Measurements from ENCODE around the gene LRP8.

Gene LRP8

DNA sequence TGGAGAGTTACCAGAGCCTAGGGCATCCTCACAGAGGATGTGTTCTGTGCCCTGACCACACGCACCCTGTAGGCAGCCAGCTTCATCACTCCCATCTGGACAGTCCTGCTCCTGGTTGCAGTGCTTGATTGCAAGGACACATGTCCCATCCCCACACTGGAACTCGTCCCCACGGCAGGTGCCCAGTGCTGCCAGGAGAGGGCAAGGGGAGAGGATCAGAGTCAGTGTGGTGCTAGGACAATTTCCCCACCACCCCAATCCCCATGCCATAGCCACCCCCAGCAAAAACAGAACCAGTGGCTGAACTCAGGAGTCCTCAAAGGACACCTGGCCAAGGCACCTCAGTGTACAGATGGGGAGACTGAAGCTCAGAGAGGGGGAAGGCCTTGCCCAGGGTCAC, 52.3 kb downstream of the LRP8 start:
- Histone ChIP-seq H3K9ac (ENCODE audit: low read depth, low read length) (no peak overlapping the region), H3K4me1 (ENCODE audit: insufficient read depth, low read length) (no peaks in the 10 kb centered on the region), H3K36me3 (ENCODE audit: insufficient read depth, low read length) (peaks cover 16% of the 10 kb centered on the region), H3K9me3 (ENCODE audit: control insufficient read depth, insufficient read depth, low read length) (no peaks in the 10 kb centered on the region)

DNA sequence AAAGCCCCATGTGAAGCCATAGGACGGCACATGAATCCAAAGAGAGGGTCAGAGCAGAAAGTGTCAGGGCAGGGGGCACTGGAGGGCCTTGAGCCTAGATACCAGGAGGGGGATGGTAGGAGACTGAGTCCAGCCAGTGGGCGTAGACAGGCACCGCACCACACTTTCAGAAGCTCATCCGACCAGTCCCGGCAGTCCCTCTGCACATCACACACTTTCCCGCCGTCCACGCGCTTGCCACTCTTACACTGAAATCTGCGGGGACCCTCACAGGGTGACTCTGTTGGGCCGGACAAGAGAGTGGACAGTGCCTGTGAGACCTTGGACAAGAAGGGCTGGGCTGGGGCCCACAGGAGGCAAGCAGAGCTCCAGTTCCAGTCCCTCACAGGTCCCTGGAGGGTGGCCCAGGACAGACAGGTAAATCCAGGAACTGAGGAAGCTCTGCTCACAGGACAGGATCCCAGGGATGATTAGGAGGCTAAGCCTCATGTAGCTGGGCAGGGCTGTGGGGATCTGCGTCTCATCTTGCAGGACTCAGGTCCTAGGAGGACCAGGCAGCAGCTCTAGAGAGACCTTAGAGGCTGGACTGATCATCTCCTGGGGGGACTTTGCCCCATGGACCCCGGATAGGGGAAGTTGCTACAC, 53.2 kb downstream of the LRP8 start:
- Histone ChIP-seq H3K9me3 (ENCODE audit: control insufficient read depth, insufficient read depth, low read length) (no peaks in the 10 kb centered on the region), H3K4me1 (ENCODE audit: insufficient read depth, low read length) (no peaks in the 10 kb centered on the region), H3K36me3 (ENCODE audit: insufficient read depth, low read length) (peaks cover 25% of the 10 kb centered on the region), H3K9ac (ENCODE audit: low read depth, low read length) (no peak overlapping the region)

DNA sequence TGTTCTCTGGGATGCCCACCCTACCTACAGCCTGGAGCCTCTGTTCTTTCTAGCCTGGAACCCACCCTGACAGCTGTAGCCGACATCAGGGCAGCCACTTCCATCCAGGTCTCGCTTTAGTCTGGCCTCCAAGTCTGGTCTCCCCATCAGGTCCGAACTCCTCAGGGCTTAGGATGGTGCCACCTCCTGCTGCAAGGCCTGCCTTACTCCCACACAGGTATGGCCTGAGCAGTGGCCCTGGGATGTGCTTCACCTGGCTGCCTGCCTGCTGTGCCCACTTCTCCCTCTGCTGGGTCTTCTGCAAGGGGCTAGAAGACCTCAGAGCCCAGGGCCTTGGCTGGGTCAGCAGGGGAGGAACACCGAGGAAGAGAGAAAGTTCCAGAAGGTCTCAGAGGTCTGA, 53.8 kb downstream of the LRP8 start:
- no peaks in the 10 kb centered on the region for H3K9me3 ChIP-seq (ENCODE audit: control insufficient read depth, insufficient read depth, low read length)
- H3K36me3 ChIP-seq (ENCODE audit: insufficient read depth, low read length), result peaks cover 28% of the 10 kb centered on the region
- no peak overlapping the region for H3K9ac ChIP-seq (ENCODE audit: low read depth, low read length)
- H3K4me1 ChIP-seq (ENCODE audit: insufficient read depth, low read length), result no peaks in the 10 kb centered on the region

DNA sequence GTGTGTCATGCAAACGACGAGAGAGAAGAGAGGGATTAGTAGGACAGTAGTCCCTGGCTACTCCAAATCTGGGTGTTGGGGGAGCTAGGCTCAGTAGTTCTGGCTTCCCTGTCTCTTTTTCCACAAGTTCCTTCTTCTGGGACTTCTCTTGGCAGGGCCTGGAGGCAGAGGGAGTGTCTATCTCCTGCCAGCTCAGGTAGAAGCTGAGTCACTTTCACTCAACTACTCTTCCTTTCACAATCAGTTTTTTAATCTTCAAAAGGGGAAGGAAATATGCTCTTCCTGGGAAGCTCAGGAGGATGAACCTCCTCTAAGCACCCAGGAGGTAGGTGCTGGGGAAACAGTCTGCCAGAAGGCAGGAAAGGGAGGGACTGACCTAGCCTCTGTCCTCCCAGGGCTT, 54.3 kb downstream of the LRP8 start:
- no peaks in the 10 kb centered on the region for H3K4me1 ChIP-seq (ENCODE audit: insufficient read depth, low read length)
- no peaks in the 10 kb centered on the region for H3K9me3 ChIP-seq (ENCODE audit: control insufficient read depth, insufficient read depth, low read length)
- H3K36me3 ChIP-seq (ENCODE audit: insufficient read depth, low read length), result peaks cover 28% of the 10 kb centered on the region
- H3K9ac ChIP-seq (ENCODE audit: low read depth, low read length), result no peak overlapping the region

DNA sequence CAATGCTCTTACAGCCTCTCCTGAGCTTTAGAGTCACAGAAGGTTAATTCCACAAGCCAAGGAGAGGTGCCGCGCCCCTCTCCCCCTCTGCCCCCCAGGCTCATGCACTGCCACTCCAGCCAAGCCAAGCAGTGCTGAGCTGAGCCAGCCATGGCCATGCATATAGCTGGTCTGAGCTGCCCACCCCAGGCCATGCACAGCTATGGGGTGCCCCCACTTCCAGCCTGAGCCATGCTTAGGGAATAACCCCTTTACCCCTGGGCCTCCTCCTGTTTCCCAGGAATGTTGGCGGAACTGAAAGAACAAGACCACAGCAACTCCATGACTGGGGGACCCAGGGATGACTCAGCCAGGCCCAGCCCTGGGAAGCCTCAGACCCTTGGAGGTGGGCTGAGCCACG, 55.5 kb downstream of the LRP8 start:
- Histone ChIP-seq H3K9ac (ENCODE audit: low read depth, low read length) (no peak overlapping the region), H3K4me1 (ENCODE audit: insufficient read depth, low read length) (no peaks in the 10 kb centered on the region), H3K9me3 (ENCODE audit: control insufficient read depth, insufficient read depth, low read length) (no peaks in the 10 kb centered on the region), H3K36me3 (ENCODE audit: insufficient read depth, low read length) (peaks cover 23% of the 10 kb centered on the region)

DNA sequence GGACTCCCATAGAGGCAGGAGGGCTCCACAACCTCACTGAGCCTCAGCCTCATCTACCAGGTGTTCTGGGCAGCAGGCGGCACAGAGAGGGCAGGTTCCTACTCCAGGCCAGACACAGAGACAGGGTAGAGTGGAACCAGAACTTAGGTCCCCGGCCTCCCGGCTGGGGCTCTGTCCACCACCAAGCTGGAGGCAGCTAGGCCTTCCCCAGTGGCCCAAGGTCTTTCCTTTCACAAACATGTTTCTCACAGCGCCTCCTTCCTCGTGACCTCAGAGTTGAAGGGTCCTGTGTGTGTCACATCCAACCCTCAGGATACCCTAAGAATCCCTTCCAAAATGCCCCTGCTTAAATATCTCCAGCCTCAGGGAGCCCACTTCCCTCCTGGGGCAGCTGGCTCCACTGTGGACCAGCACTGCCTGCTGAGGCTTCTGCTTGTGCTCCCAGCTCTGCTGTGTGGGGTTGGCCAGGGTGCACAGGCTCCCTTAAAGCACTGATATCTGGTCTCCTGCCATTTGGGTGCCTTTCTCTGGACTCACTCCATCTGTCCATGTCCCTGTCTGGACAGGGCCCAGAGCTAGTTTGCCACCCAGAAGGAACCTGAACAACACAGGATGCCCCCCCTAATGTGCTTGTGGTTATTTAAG, 56.3 kb downstream of the LRP8 start:
- H3K36me3 ChIP-seq (ENCODE audit: insufficient read depth, low read length), result peaks cover 23% of the 10 kb centered on the region
- H3K9ac ChIP-seq (ENCODE audit: low read depth, low read length), result no peak overlapping the region
- no peaks in the 10 kb centered on the region for H3K4me1 ChIP-seq (ENCODE audit: insufficient read depth, low read length)

DNA sequence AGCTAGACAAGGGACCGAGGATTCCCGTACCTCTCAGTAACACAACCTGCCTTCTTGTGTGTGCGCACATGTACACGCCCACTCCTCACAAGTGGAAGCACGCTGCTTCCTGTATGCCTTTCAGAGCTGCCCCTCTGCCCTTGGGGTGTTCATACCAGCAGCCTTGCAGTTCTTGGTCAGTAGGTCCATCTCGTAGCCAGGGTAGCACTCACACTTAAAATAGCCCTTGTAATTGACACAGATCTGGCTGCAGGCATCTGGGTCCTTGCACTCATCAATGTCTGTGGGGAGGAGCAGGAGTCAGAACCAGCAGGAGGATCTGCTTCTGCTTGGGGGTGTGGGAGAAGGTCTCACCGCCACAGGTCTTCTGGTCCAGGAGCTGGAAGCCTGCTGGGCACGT, 57.0 kb downstream of the LRP8 start:
- Histone ChIP-seq H3K4me1 (ENCODE audit: insufficient read depth, low read length) (no peaks in the 10 kb centered on the region), H3K9ac (ENCODE audit: low read depth, low read length) (no peak overlapping the region), H3K9me3 (ENCODE audit: control insufficient read depth, insufficient read depth, low read length) (no peaks in the 10 kb centered on the region), H3K36me3 (ENCODE audit: insufficient read depth, low read length) (peaks cover 27% of the 10 kb centered on the region)

More for the DNA sequence above, 56.3 kb downstream of the LRP8 start:
- no peaks in the 10 kb centered on the region for H3K9me3 ChIP-seq (ENCODE audit: control insufficient read depth, insufficient read depth, low read length)

DNA sequence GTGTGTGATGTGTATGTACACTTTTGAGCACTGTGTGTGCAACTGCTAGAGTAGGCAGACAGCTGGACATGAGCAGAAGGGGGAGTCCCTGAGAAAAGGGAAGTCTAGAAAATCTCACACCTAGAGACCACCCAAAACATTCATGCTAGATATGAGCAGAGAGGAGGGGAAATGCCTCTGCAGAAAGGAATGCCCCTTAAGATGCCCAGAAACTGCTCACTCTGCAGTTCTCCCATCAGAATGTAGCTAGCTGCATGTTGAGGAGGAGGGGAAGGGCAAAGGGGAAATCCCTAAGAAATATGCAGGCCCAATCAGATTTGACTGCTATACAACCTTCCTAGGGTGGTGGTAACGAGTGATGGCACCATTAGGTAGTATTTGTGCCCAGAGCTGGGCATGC, 57.8 kb downstream of the LRP8 start:
- Histone ChIP-seq H3K36me3 (ENCODE audit: insufficient read depth, low read length) (peaks cover 34% of the 10 kb centered on the region), H3K4me1 (ENCODE audit: insufficient read depth, low read length) (no peaks in the 10 kb centered on the region), H3K9ac (ENCODE audit: low read depth, low read length) (no peak overlapping the region), H3K9me3 (ENCODE audit: control insufficient read depth, insufficient read depth, low read length) (no peaks in the 10 kb centered on the region)

DNA sequence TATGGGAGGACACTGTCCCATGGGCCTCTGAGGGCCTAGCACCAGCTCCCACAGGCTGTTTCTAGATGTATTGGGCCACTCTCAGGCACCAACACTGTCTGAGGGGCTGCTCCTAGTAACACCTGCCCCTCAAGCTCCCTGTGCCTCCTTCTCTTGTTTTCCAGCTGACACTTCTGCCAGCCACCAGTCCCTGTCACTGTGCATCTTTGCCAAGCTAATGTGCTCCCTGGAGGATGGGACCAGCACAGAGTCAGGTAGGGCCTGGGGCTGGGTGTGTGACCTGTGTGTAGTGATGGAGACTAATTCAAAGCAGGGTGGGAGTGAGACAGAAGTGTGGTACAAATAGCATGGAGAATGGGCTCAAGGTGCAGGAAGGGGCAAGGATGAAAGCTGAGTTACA, 60.1 kb downstream of the LRP8 start:
- no peaks in the 10 kb centered on the region for H3K4me1 ChIP-seq (ENCODE audit: insufficient read depth, low read length)
- H3K9me3 ChIP-seq (ENCODE audit: control insufficient read depth, insufficient read depth, low read length), result no peaks in the 10 kb centered on the region
- peaks cover 51% of the 10 kb centered on the region for H3K36me3 ChIP-seq (ENCODE audit: insufficient read depth, low read length)
- no peak overlapping the region for H3K9ac ChIP-seq (ENCODE audit: low read depth, low read length)

DNA sequence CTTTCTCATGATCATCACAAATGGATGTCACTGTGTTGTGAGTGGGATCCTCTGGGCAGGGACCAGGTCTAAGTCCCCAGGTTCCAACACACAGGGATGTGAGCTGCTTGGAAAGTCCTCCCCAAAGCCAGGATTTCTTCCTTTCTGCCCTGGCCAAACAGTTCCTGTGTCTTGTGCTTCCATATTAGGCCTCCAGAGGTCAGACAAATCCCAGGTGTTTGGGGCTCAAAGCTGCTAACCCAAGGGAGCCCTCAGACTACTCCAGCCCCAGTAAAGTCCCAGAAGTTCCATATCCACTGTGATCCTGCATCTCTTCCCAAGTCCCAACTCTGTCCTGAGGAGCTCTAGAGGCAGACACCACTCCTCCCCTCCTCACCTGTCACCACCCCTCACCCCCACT, 61.8 kb downstream of the LRP8 start:
- H3K36me3 ChIP-seq (ENCODE audit: insufficient read depth, low read length), result peaks cover 61% of the 10 kb centered on the region
- H3K4me1 ChIP-seq (ENCODE audit: insufficient read depth, low read length), result no peaks in the 10 kb centered on the region
- no peak overlapping the region for H3K9ac ChIP-seq (ENCODE audit: low read depth, low read length)
- no peaks in the 10 kb centered on the region for H3K9me3 ChIP-seq (ENCODE audit: control insufficient read depth, insufficient read depth, low read length)

DNA sequence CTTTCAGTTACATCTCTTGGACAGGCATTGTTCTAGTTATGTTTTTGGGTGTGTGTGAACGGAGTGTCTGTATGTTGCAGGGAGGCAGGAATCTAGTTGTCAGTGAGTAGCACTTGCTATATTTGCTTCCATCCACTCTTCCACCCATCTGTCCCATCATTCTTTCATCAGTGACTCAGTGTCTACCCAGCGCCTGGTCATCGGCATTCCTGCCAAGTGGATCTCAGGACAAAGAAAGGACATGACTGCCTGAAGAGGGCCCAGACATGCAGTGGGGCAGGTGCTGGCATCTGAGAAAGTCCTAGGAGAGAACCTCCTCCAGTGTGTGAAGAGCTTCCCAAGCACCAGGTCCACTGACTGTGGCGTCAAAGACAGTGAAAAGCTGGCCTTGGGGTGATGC, 62.3 kb downstream of the LRP8 start:
- no peak overlapping the region for H3K9ac ChIP-seq (ENCODE audit: low read depth, low read length)
- H3K4me1 ChIP-seq (ENCODE audit: insufficient read depth, low read length), result no peaks in the 10 kb centered on the region
- H3K36me3 ChIP-seq (ENCODE audit: insufficient read depth, low read length), result peaks cover 60% of the 10 kb centered on the region
- no peaks in the 10 kb centered on the region for H3K9me3 ChIP-seq (ENCODE audit: control insufficient read depth, insufficient read depth, low read length)

DNA sequence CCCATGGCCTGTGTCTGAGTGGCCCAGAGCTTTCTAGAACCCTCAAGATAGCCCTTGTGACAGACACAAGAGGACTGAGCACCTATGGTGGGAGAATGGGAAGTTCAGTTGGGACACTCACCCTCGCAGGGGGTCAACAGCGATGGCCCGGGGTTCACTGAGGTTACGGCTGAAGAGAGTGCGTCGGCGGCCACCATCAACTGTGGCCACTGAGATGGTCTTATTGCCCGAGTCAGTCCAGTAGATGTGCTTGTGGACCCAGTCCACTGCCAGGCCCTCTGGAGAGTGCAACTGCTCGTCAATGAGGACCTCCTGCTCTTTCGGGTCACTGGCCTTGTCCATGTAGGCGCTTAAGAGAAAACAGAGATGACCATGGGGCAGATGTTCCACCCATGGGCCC, 63.8 kb downstream of the LRP8 start:
- Histone ChIP-seq H3K9ac (ENCODE audit: low read depth, low read length) (no peak overlapping the region), H3K4me1 (ENCODE audit: insufficient read depth, low read length) (no peaks in the 10 kb centered on the region), H3K36me3 (ENCODE audit: insufficient read depth, low read length) (peaks cover 61% of the 10 kb centered on the region), H3K9me3 (ENCODE audit: control insufficient read depth, insufficient read depth, low read length) (no peaks in the 10 kb centered on the region)

DNA sequence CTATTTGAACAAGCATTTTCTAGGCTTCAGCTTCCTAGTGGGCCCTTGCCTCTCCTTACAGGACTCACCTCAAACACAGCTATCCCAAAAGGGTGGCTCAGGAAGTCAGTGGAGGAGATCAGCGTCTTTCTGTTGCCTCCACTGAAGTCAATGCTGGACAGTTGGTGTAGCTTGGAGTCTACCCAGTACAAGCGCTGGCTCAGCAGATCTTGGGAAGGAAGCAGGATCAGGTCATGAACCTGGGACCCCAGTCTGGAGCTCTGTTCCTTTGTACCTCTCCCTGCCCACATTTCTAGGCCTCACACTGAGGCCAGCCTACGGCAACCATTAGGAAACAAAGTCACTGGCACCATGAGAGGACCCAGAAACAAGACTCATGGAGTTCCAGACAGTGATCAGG, 65.9 kb downstream of the LRP8 start:
- Histone ChIP-seq H3K36me3 (ENCODE audit: insufficient read depth, low read length) (peaks cover 72% of the 10 kb centered on the region), H3K9me3 (ENCODE audit: control insufficient read depth, insufficient read depth, low read length) (no peaks in the 10 kb centered on the region), H3K9ac (ENCODE audit: low read depth, low read length) (no peak overlapping the region), H3K4me1 (ENCODE audit: insufficient read depth, low read length) (no peaks in the 10 kb centered on the region)

DNA sequence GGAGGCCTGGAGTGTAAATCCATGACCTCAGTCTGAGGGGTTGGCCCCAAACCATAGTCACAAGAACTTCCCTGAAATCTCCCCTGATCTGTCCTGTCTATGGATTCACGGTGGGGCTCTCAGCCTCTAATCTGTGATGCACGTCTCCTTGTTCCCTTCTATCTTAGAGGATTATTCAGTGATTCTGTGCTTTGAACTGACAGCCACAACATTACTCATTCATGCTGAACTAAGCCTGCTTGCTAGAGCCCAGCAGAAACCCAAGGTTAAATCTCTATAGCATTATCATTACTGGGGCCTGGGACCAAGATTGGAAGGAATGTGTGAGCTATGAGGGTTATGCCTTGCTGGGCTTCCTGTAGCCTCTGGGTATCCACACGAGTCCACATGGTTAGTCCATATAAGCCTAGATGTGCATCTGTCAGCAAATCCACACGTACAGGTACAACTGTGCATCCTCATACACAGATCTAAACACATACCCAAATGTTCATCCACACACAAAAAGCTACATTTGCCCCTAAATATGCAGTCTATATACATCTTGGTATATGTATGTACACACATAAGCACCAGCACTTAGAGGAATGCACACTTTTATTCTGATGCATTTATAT, 67.1 kb downstream of the LRP8 start:
- no peak overlapping the region for H3K9ac ChIP-seq (ENCODE audit: low read depth, low read length)
- peaks cover 77% of the 10 kb centered on the region for H3K36me3 ChIP-seq (ENCODE audit: insufficient read depth, low read length)
- H3K4me1 ChIP-seq (ENCODE audit: insufficient read depth, low read length), result no peaks in the 10 kb centered on the region
- no peaks in the 10 kb centered on the region for H3K9me3 ChIP-seq (ENCODE audit: control insufficient read depth, insufficient read depth, low read length)

DNA sequence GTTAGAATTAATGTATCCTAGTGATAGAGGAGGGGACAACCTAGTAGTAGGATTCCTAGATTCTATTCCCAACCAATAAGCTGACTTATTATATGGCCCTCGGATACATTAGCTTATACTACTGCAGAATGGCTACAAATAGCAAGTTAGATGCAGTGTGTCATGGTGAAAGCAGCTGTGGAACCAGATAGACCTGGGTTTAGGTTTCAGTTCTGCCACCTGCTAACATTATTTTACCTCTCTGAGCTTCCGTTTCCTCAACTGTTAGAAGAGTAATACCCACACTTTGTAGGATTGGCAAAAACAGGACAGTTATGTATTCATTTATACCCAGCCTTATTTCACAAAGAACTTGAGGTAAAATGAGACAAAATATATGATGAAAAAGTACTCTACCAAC, 67.9 kb downstream of the LRP8 start:
- H3K36me3 ChIP-seq (ENCODE audit: insufficient read depth, low read length), result peaks cover 75% of the 10 kb centered on the region
- no peaks in the 10 kb centered on the region for H3K9me3 ChIP-seq (ENCODE audit: control insufficient read depth, insufficient read depth, low read length)
- H3K4me1 ChIP-seq (ENCODE audit: insufficient read depth, low read length), result no peaks in the 10 kb centered on the region
- no peak overlapping the region for H3K9ac ChIP-seq (ENCODE audit: low read depth, low read length)
